NCI-H2227 (cell line): ENCODE results near the gene WNK2.
A peak's percentile ranks its signal among the peaks of the same experiment; 100 is the strongest.
"Not testable (repeated sequence)": the region's sequence is repeated elsewhere in the genome, so short reads cannot be mapped to it uniquely, and the experiment has no call there.

Experiments
- DNase-seq: peaks from one replicate; lab custom pipeline; 2025; ENCODE audit not compliant: unreplicated experiment; lab: John Stamatoyannopoulos, UW

WNK2 gene

GRCh38 chr9:93304574-93305496 lies 120.9 kb downstream of the WNK2 start:
- peak; percentile 18 for DNase-seq

GRCh38 chr9:93305497-93306020 lies 121.6 kb downstream of the WNK2 start:
- no peak for DNase-seq

GRCh38 chr9:93306081-93306480 lies 122.1 kb downstream of the WNK2 start:
- DNase-seq, result no peak

- no peak for DNase-seq
These were observed 122.7 kb downstream of the WNK2 start for GRCh38 chr9:93306579-93307091.

- no peak for DNase-seq
These were observed 123.7 kb downstream of the WNK2 start for GRCh38 chr9:93307468-93308157.

- DNase-seq, result no peak
These were observed 124.2 kb downstream of the WNK2 start for GRCh38 chr9:93308158-93308602.

- no peak for DNase-seq
These were observed 124.7 kb downstream of the WNK2 start for GRCh38 chr9:93308676-93309075.

- no peak for DNase-seq
These were observed 126.0 kb downstream of the WNK2 start for GRCh38 chr9:93309889-93310425.

GRCh38 chr9:93315118-93315517 lies 131.2 kb downstream of the WNK2 start:
- DNase-seq, result no peak

- no peak for DNase-seq
These were observed 132.0 kb downstream of the WNK2 start for GRCh38 chr9:93315960-93316359.

- no peak for DNase-seq
These were observed 133.0 kb downstream of the WNK2 start for GRCh38 chr9:93316726-93317494.

- DNase-seq, result no peak
These were observed 133.7 kb downstream of the WNK2 start for GRCh38 chr9:93317495-93318094.

GRCh38 chr9:93318480-93318879 lies 134.5 kb downstream of the WNK2 start:
- DNase-seq, result no peak

GRCh38 chr9:93319301-93319991 lies 135.5 kb downstream of the WNK2 start:
- DNase-seq, result no peak

- DNase-seq, result peak; percentile 3
These were observed 136.1 kb downstream of the WNK2 start for GRCh38 chr9:93319992-93320500.

GRCh38 chr9:93320591-93321219 lies 136.8 kb downstream of the WNK2 start:
- no peak for DNase-seq

GRCh38 chr9:93321220-93321610 lies 137.3 kb downstream of the WNK2 start:
- no peak for DNase-seq

GRCh38 chr9:93323446-93323954 lies 139.6 kb downstream of the WNK2 start:
- DNase-seq, result not testable (repeated sequence)
